ENCODE results near the gene TM9SF4. TPM values are rescaled to one million over a fixed set of nuclear protein-coding genes. Genes with fewer than 3 reads are reported as not detected.
A peak's percentile ranks its signal among the peaks of the same experiment; 100 is the strongest.

TM9SF4 gene
- total RNA-seq, 2 experiments from 2014 or later: 35.7 to 39.1 TPM

- Mint-ChIP-seq H3K9me3 (ENCODE audit: low read depth) (no peaks in the 10 kb centered on the region), H3K4me3 (peak within 1 kb of the TSS; percentile 89), H3K4me1 (peaks cover 77% of the 10 kb centered on the region), H3K36me3 (peaks cover 30% of the 10 kb centered on the region), H3K27me3 (no peaks in the 10 kb centered on the region), H3K27ac (peak within 1 kb of the TSS; percentile 85)
- CTCF ChIA-PET: interaction anchor here (0.6 to 1.7 kb wide), 3 partner anchors 8 to 151 kb away, joined by 3 to 4 read pairs (median 3); no protein-coding TSS in a partner anchor
- ATAC-seq (peak; percentile 96), DNase-seq (peak; percentile 90)
These were observed 98.3 kb downstream of the TM9SF4 start, which contains the start of the genes PLAGL2 and POFUT1 for GRCh38 chr20:32207626-32208498. Gene PLAGL2, minus strand, starts transcription at chr20:32207743. Its CDS starts 5,565 bp downstream, at chr20:32202178. Gene POFUT1, plus strand, starts transcription at chr20:32207880. Its CDS starts 62 bp downstream, at chr20:32207942.

GRCh38 chr20:32208499-32209154 lies 99.1 kb downstream of the TM9SF4 start:
- ATAC-seq: no peak
- H3K36me3 Mint-ChIP-seq: peaks cover 27% of the 10 kb centered on the region
- no peaks in the 10 kb centered on the region for H3K27me3 Mint-ChIP-seq
- peak overlapping the region; percentile 84 for H3K4me3 Mint-ChIP-seq
- DNase-seq: no peak
- CTCF ChIA-PET: interaction anchor here (0.6 to 1.7 kb wide), 2 partner anchors 8 to 151 kb away, joined by 3 to 4 read pairs; no protein-coding TSS in a partner anchor
- peaks cover 70% of the 10 kb centered on the region for H3K4me1 Mint-ChIP-seq
- H3K27ac Mint-ChIP-seq: peak overlapping the region; percentile 79
- H3K9me3 Mint-ChIP-seq (ENCODE audit: low read depth): no peaks in the 10 kb centered on the region

GRCh38 chr20:32209850-32210605 lies 100.5 kb downstream of the TM9SF4 start:
- Mint-ChIP-seq H3K36me3 (peaks cover 22% of the 10 kb centered on the region), H3K4me3 (no peak overlapping the region), H3K27ac (peak overlapping the region; percentile 40), H3K9me3 (ENCODE audit: low read depth) (no peaks in the 10 kb centered on the region), H3K4me1 (peaks cover 60% of the 10 kb centered on the region), H3K27me3 (no peaks in the 10 kb centered on the region)
- no peak for ATAC-seq
- CTCF ChIA-PET: interaction anchor here (1.7 kb wide), 1 partner anchor 149 kb away, joined by 4 read pairs; no protein-coding TSS in a partner anchor
- DNase-seq: no peak

DNA sequence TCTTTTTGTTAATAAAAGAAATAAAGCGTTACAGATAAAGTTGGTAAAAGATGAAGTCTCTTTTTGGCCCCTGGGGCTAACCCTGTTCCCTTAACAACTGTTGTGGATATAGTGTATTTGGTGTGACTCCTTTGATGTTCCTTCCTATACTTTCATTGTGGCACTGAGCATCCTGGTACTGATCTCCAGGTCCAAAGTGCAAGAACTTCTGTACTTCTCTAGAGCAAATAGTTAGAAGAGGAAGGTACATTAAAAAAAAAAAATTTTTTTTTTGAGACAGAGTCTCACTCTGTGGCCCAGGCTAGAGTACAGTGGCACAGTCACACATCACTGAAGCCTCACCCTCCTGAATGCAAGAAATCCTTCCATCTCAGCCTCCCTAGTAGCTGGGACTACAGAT lies 104.4 kb downstream of the TM9SF4 start:
- Mint-ChIP-seq H3K27ac (no peak overlapping the region), H3K27me3 (no peaks in the 10 kb centered on the region), H3K36me3 (peaks cover 46% of the 10 kb centered on the region), H3K4me3 (no peak overlapping the region), H3K4me1 (peaks cover 35% of the 10 kb centered on the region), H3K9me3 (ENCODE audit: low read depth) (no peaks in the 10 kb centered on the region)
- no peak for ATAC-seq
- CTCF ChIA-PET: interaction anchor here (0.6 kb wide), 1 partner anchor 32 kb away, joined by 3 read pairs; no protein-coding TSS in a partner anchor
- no peak for DNase-seq

DNA sequence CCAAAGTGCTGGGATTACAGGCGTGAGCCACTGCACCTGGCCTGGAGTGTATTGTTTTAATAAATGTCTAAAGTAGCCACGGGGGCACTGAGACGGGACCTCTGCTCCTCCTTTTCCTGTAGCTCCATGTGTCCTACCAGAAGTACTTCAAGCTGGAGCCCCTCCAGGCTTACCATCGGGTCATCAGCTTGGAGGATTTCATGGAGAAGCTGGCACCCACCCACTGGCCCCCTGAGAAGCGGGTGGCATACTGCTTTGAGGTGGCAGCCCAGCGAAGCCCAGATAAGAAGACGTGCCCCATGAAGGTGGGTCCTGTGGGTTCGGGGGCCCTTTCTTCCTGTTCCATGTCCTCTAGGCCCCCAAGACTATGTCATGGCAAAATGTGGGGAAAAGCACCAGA lies 105.6 kb downstream of the TM9SF4 start:
- Mint-ChIP-seq H3K9me3 (ENCODE audit: low read depth) (no peaks in the 10 kb centered on the region), H3K27me3 (no peaks in the 10 kb centered on the region), H3K27ac (no peak overlapping the region), H3K4me1 (peaks cover 22% of the 10 kb centered on the region), H3K36me3 (peaks cover 50% of the 10 kb centered on the region), H3K4me3 (no peak overlapping the region)
- no peak for ATAC-seq
- no peak for DNase-seq
- CTCF ChIA-PET: no interaction called here

GRCh38 chr20:32215729-32216128 lies 106.2 kb downstream of the TM9SF4 start:
- DNase-seq: no peak
- H3K4me1 Mint-ChIP-seq: peaks cover 16% of the 10 kb centered on the region
- no peak for ATAC-seq
- H3K27me3 Mint-ChIP-seq: no peaks in the 10 kb centered on the region
- no peak overlapping the region for H3K27ac Mint-ChIP-seq
- CTCF ChIA-PET: no interaction called here
- H3K9me3 Mint-ChIP-seq (ENCODE audit: low read depth): no peaks in the 10 kb centered on the region
- no peak overlapping the region for H3K4me3 Mint-ChIP-seq
- H3K36me3 Mint-ChIP-seq: peaks cover 49% of the 10 kb centered on the region

DNA sequence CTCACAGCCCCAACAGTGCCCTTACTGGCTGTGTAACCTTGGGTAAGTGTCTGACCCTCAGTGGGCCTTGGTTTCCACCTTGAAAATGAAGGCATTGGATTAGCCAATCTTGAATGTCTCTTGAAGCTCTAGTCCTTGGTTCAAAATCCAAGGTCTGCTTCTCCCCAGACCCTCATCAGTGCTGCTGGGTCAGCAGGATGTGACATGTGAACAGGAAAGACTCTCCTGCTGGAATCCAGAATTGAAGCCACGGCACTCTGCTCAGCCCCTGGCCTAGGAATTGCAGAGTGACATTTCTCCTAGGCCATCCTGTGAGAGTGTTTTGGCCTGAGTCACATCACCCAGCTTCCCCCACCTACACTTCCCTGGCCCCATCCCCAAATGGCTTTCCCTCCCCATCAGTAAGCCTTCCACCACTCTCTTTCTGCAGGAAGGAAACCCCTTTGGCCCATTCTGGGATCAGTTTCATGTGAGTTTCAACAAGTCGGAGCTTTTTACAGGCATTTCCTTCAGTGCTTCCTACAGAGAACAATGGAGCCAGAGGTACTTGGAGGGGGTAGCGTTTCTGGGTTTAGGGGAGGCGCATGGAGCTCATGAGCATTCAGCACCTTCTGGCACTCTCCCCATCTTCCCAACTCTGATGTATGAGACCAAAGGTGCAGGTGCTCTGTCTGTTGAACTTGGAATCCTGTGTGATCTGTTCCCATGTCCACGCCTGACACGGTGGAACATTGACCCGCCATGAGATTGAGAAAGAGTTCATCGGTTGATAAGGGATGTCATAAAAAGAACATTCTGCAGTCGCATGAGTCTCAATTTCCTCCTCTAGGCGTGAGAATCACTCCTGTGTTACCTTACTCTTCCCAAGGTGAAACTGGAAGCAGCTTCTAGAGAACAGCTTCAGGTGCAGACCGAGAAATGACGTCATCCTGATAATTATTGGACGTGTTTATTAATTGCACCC lies 106.9 kb downstream of the TM9SF4 start:
- peaks cover 51% of the 10 kb centered on the region for H3K36me3 Mint-ChIP-seq
- no peak for ATAC-seq
- H3K4me1 Mint-ChIP-seq: peaks cover 12% of the 10 kb centered on the region
- H3K4me3 Mint-ChIP-seq: no peak overlapping the region
- no peaks in the 10 kb centered on the region for H3K9me3 Mint-ChIP-seq (ENCODE audit: low read depth)
- CTCF ChIA-PET: interaction anchor here (0.7 kb wide), 1 partner anchor 8 kb away, joined by 3 read pairs; no protein-coding TSS in a partner anchor
- H3K27ac Mint-ChIP-seq: no peak overlapping the region
- no peak for DNase-seq
- no peaks in the 10 kb centered on the region for H3K27me3 Mint-ChIP-seq

Other genes starting within 250 kb of the TM9SF4 start
- not detected for gene DUSP15, start 239.2 kb upstream of the TM9SF4 start, total RNA-seq
- gene TTLL9, start 239.1 kb upstream of the TM9SF4 start, total RNA-seq: not detected
- gene PDRG1, start 157.7 kb upstream of the TM9SF4 start, total RNA-seq: 10 to 100 TPM; 14.9 to 15.6 TPM
- not detected for gene XKR7, start 141.6 kb upstream of the TM9SF4 start, total RNA-seq
- gene CCM2L, start 99.3 kb upstream of the TM9SF4 start, total RNA-seq: not detected
- gene HCK, start 57.5 kb upstream of the TM9SF4 start, total RNA-seq: not detected
- gene PLAGL2, start 98.0 kb downstream of the TM9SF4 start, total RNA-seq: 10 to 100 TPM; 26.3 to 41.4 TPM
- 10 to 100 TPM; 31.1 to 34.0 TPM for gene POFUT1, start 98.2 kb downstream of the TM9SF4 start, total RNA-seq
- 10 to 100 TPM; 19.9 to 26.0 TPM for gene KIF3B, start 167.9 kb downstream of the TM9SF4 start, total RNA-seq
- gene ASXL1, start 248.6 kb downstream of the TM9SF4 start, total RNA-seq: 100 to 1,000 TPM; 134 to 135 TPM

Data from activated CD8-positive, alpha-beta memory T cell treated with anti-CD3 and anti-CD28 coated beads, Interleukin-2, amount 10 ng/mL, durations not matched to agents 7 days and 5 days (primary cell).